Measurements from ENCODE around the gene GRIN2A.

The GRIN2A gene

GRCh38 chr16:9836118-9836736, 346.0 kb downstream of the GRIN2A start:
- no peak for ATAC-seq
- TF ChIP-seq PATZ1 (CRISPR knock-in tag; IDR thresholded peaks at IDR 0.05; ENCODE audit: borderline replicate concordance) (no peak), POU6F1 (CRISPR knock-in tag; IDR thresholded peaks at IDR 0.05; ENCODE audit: borderline replicate concordance, low read depth) (no peak)

GRCh38 chr16:9827062-9827752, 355.0 kb downstream of the GRIN2A start:
- TF ChIP-seq GLIS3 (CRISPR knock-in tag; IDR thresholded peaks at IDR 0.05) (no peak), PPARA (CRISPR knock-in tag; IDR thresholded peaks at IDR 0.05; ENCODE audit: borderline replicate concordance) (no peak), ZNF565 (CRISPR knock-in tag; conservative IDR thresholded peaks at IDR 0.05; ENCODE audit: low read depth) (no peak), CSRNP3 (CRISPR knock-in tag; IDR thresholded peaks at IDR 0.05) (no peak)
- no peak for ATAC-seq

- TF ChIP-seq ZC3H10 (CRISPR knock-in tag; IDR thresholded peaks at IDR 0.05) (no peak), OSR1 (CRISPR knock-in tag; IDR thresholded peaks at IDR 0.05) (no peak), ZNF70 (CRISPR knock-in tag; IDR thresholded peaks at IDR 0.05) (no peak), POU6F1 (CRISPR knock-in tag; IDR thresholded peaks at IDR 0.05; ENCODE audit: borderline replicate concordance, low read depth) (no peak), GLIS3 (CRISPR knock-in tag; IDR thresholded peaks at IDR 0.05) (no peak), TSHZ2 (CRISPR knock-in tag; IDR thresholded peaks at IDR 0.05) (no peak), CSDC2 (CRISPR knock-in tag; IDR thresholded peaks at IDR 0.05) (no peak), CREB5 (CRISPR knock-in tag; IDR thresholded peaks at IDR 0.05; ENCODE audit: low read depth) (no peak), CSRNP3 (CRISPR knock-in tag; IDR thresholded peaks at IDR 0.05) (no peak), BACH2 (CRISPR knock-in tag; IDR thresholded peaks at IDR 0.05; ENCODE audit: borderline replicate concordance) (no peak), SNAI2 (CRISPR knock-in tag; IDR thresholded peaks at IDR 0.05) (no peak), ESRRG (CRISPR knock-in tag; IDR thresholded peaks at IDR 0.05) (no peak), RARB (CRISPR knock-in tag; IDR thresholded peaks at IDR 0.05) (no peak), ZNF8 (CRISPR knock-in tag; IDR thresholded peaks at IDR 0.05) (no peak), ZFP30 (CRISPR knock-in tag; IDR thresholded peaks at IDR 0.05) (no peak), ZNF565 (CRISPR knock-in tag; conservative IDR thresholded peaks at IDR 0.05; ENCODE audit: low read depth) (no peak), TCF4 (CRISPR knock-in tag; IDR thresholded peaks at IDR 0.05; ENCODE audit: borderline replicate concordance) (no peak)
- ATAC-seq: no peak
Observed at GRCh38 chr16:9826656-9827055, 355.6 kb downstream of the GRIN2A start.

Measured in SK-N-SH treated with all-trans-retinoic acid at 6 μM for 48 hours (cell line).